Hepatocyte (in vitro differentiated cells): ENCODE data around the gene IRS2.

Experiments used
- CTCF ChIP-seq: fragments of 200-600 bp; sonication (generic); IDR thresholded peaks from 2 replicates; pipeline ENCODE4 v1.5.1; 2016; ENCODE audit warnings: antibody characterized with exemption, mild to moderate bottlenecking; ENCODE audit not compliant: poor library complexity
- EZH2 ChIP-seq: fragments of 200-600 bp; sonication (generic); IDR thresholded peaks from 2 replicates; pipeline ENCODE4 v1.6.1; 2016; ENCODE audit warnings: antibody characterized with exemption, mild to moderate bottlenecking, borderline replicate concordance

GRCh38 chr13:109809216-109809932 lies 23.0 kb upstream of the IRS2 start:
- no peak for TF ChIP-seq CTCF
- no peak for TF ChIP-seq EZH2
